Calu3 (cell line): Measurements from ENCODE around the gene ELANE. TPM values are rescaled to one million over a fixed set of nuclear protein-coding genes. Genes with fewer than 3 reads are reported as not detected.
A peak's percentile ranks its signal among the peaks of the same experiment; 100 is the strongest.

Experiments used
- Bru-seq: library from RNA; stranded (reverse); fragments of 400-500 nt; gene quantifications from one replicate; lab custom pipeline; 2021; lab: Mats Ljungman, UMichigan
- BruChase-seq, 2 experiments: library from RNA; stranded (reverse); fragments of 400-500 nt; gene quantifications; one replicate each; lab custom pipeline; 2021; lab: Mats Ljungman, UMichigan
- BruUV-seq: library from RNA; stranded (reverse); fragments of 400-500 nt; replicated peaks from 2 replicates; lab custom pipeline; 2021; lab: Mats Ljungman, UMichigan
- CTCF ChIA-PET: fragments of 300-600 bp; sonication (Branson Sonifier 250); formaldehyde crosslinking; loops from one replicate; lab custom pipeline; 2022; ENCODE audit warnings: antibody characterized with exemption; lab: Charles Lee
- DNase-seq: peaks from one replicate; pipeline ENCODE4 v3.0.0; 2022
- H3K27ac Mint-ChIP-seq: one replicate; pipeline ENCODE4 v1.8.0; 2022; ENCODE audit warnings: mixed read lengths; ENCODE audit not compliant: unreplicated experiment
- H3K27me3 Mint-ChIP-seq: one replicate; pipeline ENCODE4 v1.8.0; 2022; ENCODE audit warnings: mixed read lengths; ENCODE audit not compliant: unreplicated experiment
- H3K36me3 Mint-ChIP-seq: one replicate; pipeline ENCODE4 v1.8.0; 2022; ENCODE audit warnings: mild to moderate bottlenecking, moderate library complexity, mixed read lengths; ENCODE audit not compliant: insufficient read depth, unreplicated experiment
- H3K4me1 Mint-ChIP-seq: one replicate; pipeline ENCODE4 v1.8.0; 2022; ENCODE audit warnings: mild to moderate bottlenecking, low read depth, mixed read lengths; ENCODE audit not compliant: unreplicated experiment
- H3K4me3 Mint-ChIP-seq: one replicate; pipeline ENCODE4 v1.8.0; 2022; ENCODE audit warnings: mild to moderate bottlenecking, low read depth, moderate library complexity, mixed read lengths; ENCODE audit not compliant: unreplicated experiment
- H3K9me3 Mint-ChIP-seq: one replicate; pipeline ENCODE4 v1.8.0; 2022; ENCODE audit warnings: low read depth, mixed read lengths; ENCODE audit not compliant: unreplicated experiment
- intact Hi-C: fragments of 100-400 bp; cut with micrococcal nuclease; formaldehyde crosslinking; loops from one replicate; pipeline ENCODE4 v1.10.0; 2022; ENCODE audit not compliant: unreplicated experiment
- long read RNA-seq: library from polyadenylated mRNA; stranded (forward); transcript quantifications from one replicate; pipeline ENCODE4 v2.0.0, GENCODE V29; 2022
- total RNA-seq: library from RNA; stranded (reverse); gene quantifications from 2 replicates; pipeline ENCODE4 v1.2.3, GENCODE V29; 2022
- TF ChIP-seq, protein P1 (sequence below): fragments of 200-600 bp; IDR thresholded peaks from one replicate; pipeline ENCODE4 v1.8.0; 2022; ENCODE audit warnings: antibody characterized with exemption; ENCODE audit not compliant: unreplicated experiment

ELANE gene
- total RNA-seq (not detected in 2 replicates), Bru-seq, nascent RNA (not detected), BruChase-seq, experiment 1, labeled RNA remaining after a 6-hour chase (not detected), BruChase-seq, experiment 2, labeled RNA remaining after a 2-hour chase (not detected)
- long read RNA-seq = 0 reads

DNA sequence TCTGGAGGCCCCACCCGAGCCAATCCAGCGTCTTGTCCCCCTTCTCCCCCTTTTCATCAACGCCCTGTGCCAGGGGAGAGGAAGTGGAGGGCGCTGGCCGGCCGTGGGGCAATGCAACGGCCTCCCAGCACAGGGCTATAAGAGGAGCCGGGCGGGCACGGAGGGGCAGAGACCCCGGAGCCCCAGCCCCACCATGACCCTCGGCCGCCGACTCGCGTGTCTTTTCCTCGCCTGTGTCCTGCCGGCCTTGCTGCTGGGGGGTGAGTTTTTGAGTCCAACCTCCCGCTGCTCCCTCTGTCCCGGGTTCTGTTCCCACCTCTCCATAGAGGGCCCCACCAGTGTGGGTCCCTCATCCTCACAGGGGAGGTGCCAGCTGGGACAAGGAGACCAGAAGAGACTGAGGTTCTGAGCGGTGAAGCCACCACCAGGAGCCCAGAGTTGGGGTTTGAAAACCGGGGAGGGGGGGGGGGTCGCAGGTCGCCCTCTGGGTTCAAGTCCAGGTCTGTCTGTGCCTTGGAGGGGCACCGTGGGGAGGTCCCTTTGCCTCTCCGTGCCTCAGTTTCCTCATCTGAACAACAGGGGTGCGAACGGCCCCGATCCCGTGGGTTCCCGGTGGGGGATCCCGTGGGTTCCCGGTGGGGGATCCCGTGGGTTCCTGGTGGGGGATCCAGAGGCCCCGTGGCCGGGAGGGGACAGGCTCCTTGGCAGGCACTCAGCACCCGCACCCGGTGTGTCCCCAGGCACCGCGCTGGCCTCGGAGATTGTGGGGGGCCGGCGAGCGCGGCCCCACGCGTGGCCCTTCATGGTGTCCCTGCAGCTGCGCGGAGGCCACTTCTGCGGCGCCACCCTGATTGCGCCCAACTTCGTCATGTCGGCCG, at the start of gene ELANE:
Gene ELANE, plus strand, starts transcription at position 168 of the 878 bp plus-strand sequence. Its CDS starts 26 bp downstream, at position 194.
- Mint-ChIP-seq H3K27me3 (peaks cover 24% of the 10 kb centered on the region), H3K27ac (no peak within 1 kb of the TSS), H3K9me3 (no peaks in the 10 kb centered on the region), H3K4me3 (no peak within 1 kb of the TSS), H3K36me3 (no peaks in the 10 kb centered on the region), H3K4me1 (peaks cover 4% of the 10 kb centered on the region)
- DNase-seq = no peak
- CTCF ChIA-PET = no interaction called here
- TF ChIP-seq, protein P1, sequence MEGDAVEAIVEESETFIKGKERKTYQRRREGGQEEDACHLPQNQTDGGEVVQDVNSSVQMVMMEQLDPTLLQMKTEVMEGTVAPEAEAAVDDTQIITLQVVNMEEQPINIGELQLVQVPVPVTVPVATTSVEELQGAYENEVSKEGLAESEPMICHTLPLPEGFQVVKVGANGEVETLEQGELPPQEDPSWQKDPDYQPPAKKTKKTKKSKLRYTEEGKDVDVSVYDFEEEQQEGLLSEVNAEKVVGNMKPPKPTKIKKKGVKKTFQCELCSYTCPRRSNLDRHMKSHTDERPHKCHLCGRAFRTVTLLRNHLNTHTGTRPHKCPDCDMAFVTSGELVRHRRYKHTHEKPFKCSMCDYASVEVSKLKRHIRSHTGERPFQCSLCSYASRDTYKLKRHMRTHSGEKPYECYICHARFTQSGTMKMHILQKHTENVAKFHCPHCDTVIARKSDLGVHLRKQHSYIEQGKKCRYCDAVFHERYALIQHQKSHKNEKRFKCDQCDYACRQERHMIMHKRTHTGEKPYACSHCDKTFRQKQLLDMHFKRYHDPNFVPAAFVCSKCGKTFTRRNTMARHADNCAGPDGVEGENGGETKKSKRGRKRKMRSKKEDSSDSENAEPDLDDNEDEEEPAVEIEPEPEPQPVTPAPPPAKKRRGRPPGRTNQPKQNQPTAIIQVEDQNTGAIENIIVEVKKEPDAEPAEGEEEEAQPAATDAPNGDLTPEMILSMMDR = no peak
- BruUV-seq = no TSS peak
- intact Hi-C loops = no loop called here

DNA sequence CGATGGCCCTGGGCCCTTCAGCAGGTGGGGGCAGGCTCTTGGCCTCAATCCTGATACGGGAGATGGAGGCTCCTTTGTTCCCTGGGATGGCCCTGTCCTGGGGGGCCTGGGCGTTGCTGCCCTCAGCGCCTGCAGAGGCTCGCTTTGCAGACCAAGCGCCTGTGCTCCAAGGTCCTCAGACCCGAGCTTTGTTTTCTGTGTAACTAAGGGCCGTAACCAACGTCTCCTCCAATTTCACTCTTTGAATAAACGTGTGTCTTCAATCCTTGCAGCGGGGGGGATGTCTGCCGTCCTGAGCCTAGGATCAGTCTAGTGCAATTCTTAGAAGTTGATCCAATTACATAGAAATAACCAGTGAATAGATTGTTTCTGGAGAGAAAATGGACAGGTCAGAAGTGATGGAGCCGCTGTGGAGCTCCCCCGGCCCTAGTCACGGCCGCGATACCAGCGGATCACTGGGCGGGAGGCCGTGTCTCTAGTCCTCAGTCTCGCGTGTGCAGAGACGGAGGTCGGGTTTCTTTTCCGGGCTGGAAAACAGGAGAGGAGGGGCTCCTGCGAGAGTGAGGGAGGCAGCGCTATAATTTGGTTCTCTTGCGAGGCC, 49.5 kb upstream of the ELANE start:
- BruUV-seq = no TSS peak
- Mint-ChIP-seq H3K4me1 (peaks cover 10% of the 10 kb centered on the region), H3K27me3 (no peaks in the 10 kb centered on the region), H3K4me3 (peak overlapping the region; percentile 77), H3K36me3 (peaks cover 77% of the 10 kb centered on the region), H3K27ac (no peak overlapping the region), H3K9me3 (no peaks in the 10 kb centered on the region)
- CTCF ChIA-PET = no interaction called here
- no peak for DNase-seq
- intact Hi-C loops = no loop called here
- TF ChIP-seq, protein P1 = no peak

DNA sequence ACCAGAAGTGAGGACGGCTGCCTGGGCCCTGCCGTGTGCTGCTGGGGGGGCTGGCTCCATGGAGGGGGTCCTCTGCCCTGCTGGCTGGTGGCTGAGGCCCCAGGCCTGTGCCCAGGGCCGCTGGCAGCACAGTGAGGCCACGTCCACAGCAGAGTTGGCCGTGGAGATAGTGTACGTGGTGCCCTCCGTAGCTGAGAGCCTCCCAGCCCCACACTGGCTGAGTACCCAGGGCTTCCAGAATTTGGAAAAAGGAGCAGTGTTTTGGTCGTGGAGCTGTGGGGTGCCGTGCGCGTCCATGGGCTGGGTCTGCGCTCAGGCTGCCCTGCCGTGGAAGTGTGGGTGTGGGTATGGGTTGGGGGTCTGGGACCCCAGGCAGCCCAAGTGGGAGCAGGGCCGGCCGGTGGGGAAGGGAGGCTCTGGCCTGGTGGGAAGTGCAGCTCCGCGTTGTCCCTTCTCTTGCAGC, 49.0 kb upstream of the ELANE start:
- TF ChIP-seq, protein P1 = no peak
- intact Hi-C loops = no loop called here
- BruUV-seq = no TSS peak
- CTCF ChIA-PET = no interaction called here
- H3K27me3 Mint-ChIP-seq = no peaks in the 10 kb centered on the region
- peaks cover 81% of the 10 kb centered on the region for H3K36me3 Mint-ChIP-seq
- H3K4me3 Mint-ChIP-seq = no peak overlapping the region
- H3K9me3 Mint-ChIP-seq = no peaks in the 10 kb centered on the region
- H3K27ac Mint-ChIP-seq = no peak overlapping the region
- peaks cover 10% of the 10 kb centered on the region for H3K4me1 Mint-ChIP-seq
- no peak for DNase-seq

DNA sequence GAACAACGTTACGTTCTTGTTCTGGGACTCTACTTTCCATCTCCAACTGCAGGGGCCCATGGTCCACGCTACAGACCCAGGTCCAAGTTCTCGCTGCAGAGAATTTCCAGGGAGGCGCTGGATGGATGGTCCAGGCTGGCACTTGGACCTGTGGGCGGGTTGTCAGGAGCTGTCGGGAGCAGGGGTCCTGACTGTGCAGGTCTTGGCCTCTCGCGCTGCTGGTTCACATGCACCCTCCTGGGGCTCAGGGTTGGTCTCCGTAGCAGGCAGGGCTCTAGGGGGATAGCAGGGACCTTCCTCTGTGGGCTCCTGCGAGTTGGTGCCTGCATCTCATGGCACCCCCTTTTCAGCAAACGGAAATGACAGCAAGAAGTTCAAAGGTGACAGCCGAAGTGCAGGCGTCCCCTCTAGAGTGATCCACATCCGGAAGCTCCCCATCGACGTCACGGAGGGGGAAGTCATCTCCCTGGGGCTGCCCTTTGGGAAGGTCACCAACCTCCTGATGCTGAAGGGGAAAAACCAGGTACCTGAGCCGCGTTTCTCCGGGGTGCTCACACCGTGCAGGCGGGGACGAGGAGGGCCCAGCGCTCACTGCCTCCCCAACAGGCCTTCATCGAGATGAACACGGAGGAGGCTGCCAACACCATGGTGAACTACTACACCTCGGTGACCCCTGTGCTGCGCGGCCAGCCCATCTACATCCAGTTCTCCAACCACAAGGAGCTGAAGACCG, 48.3 kb upstream of the ELANE start:
- Mint-ChIP-seq H3K36me3 (peaks cover 76% of the 10 kb centered on the region), H3K4me3 (no peak overlapping the region), H3K27me3 (no peaks in the 10 kb centered on the region), H3K9me3 (no peaks in the 10 kb centered on the region), H3K27ac (no peak overlapping the region), H3K4me1 (peaks cover 10% of the 10 kb centered on the region)
- intact Hi-C loops = no loop called here
- TF ChIP-seq, protein P1 = no peak
- CTCF ChIA-PET = no interaction called here
- no peak for DNase-seq
- no TSS peak for BruUV-seq
